ENCODE data around the gene ITPR2. TPM values are rescaled to one million over a fixed set of nuclear protein-coding genes. Genes with fewer than 3 reads are reported as not detected.

The ITPR2 gene
- total and polyA plus RNA-seq, 4 donors = 11.7 to 93.3 (median 35.4) TPM

DNA sequence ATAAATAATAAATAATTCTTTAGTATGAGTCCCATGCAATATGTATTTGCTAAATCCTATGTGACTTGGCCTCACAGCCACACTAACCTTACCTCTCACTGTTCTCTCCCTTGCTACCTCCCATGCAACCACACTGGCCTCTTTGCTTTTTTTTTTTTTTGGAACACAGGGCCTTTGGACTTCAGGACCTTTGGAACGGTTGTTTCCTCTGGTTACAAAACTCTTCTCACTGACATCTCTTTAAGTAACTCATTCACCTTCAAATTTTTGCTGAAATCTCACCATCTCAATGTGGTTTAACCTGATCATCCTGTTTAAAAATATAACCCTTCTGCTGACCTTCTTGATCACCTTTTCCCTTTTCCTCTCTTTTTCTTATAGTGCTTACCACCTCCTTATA lies 443.7 kb downstream of the ITPR2 start:
- no peak overlapping the region for H3K27ac ChIP-seq (ENCODE audit: low read depth in 1 of 2, low read length in 2 of 2)
- no peak for DNase-seq (ENCODE audit: low spot score)
- H3K4me3 ChIP-seq (ENCODE audit: low read depth in 1 of 3, low read length in 3 of 3) = no peak overlapping the region
- peaks cover 0 to 5% (median 1%) of the 10 kb centered on the region in 4 donors for H3K4me1 ChIP-seq (ENCODE audit: control insufficient read depth in 4 of 4, insufficient read depth in 4 of 4, low read length in 3 of 4)
- no peaks in the 10 kb centered on the region for H3K27me3 ChIP-seq (ENCODE audit: control insufficient read depth in 4 of 4, insufficient read depth in 4 of 4, low read length in 3 of 4)
- no peaks in the 10 kb centered on the region for H3K9me3 ChIP-seq (ENCODE audit: control insufficient read depth in 4 of 4, low read length in 3 of 4)
- H3K9ac ChIP-seq (ENCODE audit: low read depth in 1 of 2, low read length in 2 of 2) = no peak overlapping the region
- 30% methylated on average over 1 of the region's 1 CpG for WGBS
- H3K36me3 ChIP-seq (ENCODE audit: control insufficient read depth in 4 of 4, insufficient read depth in 3 of 4, low read depth in 1 of 4, low read length in 3 of 4) = peaks cover 5 to 43% (median 36%) of the 10 kb centered on the region in 4 donors
- TF ChIP-seq YY1 (IDR thresholded peaks at IDR 0.05) = peak; percentile 50
- TF ChIP-seq TAF1 (conservative IDR thresholded peaks at IDR 0.05) = no peak
- peak; percentile 58 for TF ChIP-seq MAX (IDR thresholded peaks at IDR 0.05)
- peak; percentile 18 to 31 for TF ChIP-seq JUND (IDR thresholded peaks at IDR 0.05)
- TF ChIP-seq HNF4G (IDR thresholded peaks at IDR 0.05) = peak; percentile 92
- TF ChIP-seq GABPA (IDR thresholded peaks at IDR 0.05 in 1 of 2, conservative IDR thresholded peaks at IDR 0.05 in 1 of 2) = no peak
- TF ChIP-seq FOXA2 (IDR thresholded peaks at IDR 0.05) = no peak
- peak; percentile 97 to 98 for TF ChIP-seq HNF4A (conservative IDR thresholded peaks at IDR 0.05)
- peak; percentile 44 to 48 for TF ChIP-seq RAD21 (IDR thresholded peaks at IDR 0.05)
- TF ChIP-seq ATF3 (IDR thresholded peaks at IDR 0.05) = no peak
- TF ChIP-seq RXRA (IDR thresholded peaks at IDR 0.05) = peak; percentile 38 to 59
- TF ChIP-seq, protein P1, sequence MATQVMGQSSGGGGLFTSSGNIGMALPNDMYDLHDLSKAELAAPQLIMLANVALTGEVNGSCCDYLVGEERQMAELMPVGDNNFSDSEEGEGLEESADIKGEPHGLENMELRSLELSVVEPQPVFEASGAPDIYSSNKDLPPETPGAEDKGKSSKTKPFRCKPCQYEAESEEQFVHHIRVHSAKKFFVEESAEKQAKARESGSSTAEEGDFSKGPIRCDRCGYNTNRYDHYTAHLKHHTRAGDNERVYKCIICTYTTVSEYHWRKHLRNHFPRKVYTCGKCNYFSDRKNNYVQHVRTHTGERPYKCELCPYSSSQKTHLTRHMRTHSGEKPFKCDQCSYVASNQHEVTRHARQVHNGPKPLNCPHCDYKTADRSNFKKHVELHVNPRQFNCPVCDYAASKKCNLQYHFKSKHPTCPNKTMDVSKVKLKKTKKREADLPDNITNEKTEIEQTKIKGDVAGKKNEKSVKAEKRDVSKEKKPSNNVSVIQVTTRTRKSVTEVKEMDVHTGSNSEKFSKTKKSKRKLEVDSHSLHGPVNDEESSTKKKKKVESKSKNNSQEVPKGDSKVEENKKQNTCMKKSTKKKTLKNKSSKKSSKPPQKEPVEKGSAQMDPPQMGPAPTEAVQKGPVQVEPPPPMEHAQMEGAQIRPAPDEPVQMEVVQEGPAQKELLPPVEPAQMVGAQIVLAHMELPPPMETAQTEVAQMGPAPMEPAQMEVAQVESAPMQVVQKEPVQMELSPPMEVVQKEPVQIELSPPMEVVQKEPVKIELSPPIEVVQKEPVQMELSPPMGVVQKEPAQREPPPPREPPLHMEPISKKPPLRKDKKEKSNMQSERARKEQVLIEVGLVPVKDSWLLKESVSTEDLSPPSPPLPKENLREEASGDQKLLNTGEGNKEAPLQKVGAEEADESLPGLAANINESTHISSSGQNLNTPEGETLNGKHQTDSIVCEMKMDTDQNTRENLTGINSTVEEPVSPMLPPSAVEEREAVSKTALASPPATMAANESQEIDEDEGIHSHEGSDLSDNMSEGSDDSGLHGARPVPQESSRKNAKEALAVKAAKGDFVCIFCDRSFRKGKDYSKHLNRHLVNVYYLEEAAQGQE (IDR thresholded peaks at IDR 0.05) = peak; percentile 49
- TF ChIP-seq FOXA1 (IDR thresholded peaks at IDR 0.05) = no peak
- no peak for TF ChIP-seq NR2F2 (IDR thresholded peaks at IDR 0.05)
- peak; percentile 74 for TF ChIP-seq SP1 (IDR thresholded peaks at IDR 0.05)
- no peak for TF ChIP-seq CTCF (IDR thresholded peaks at IDR 0.05; ENCODE audit: low read depth, low read length, missing input control)
- no peak for TF ChIP-seq EGR1 (IDR thresholded peaks at IDR 0.05; ENCODE audit: low read depth in 2 of 2)
- TF ChIP-seq, protein P2, sequence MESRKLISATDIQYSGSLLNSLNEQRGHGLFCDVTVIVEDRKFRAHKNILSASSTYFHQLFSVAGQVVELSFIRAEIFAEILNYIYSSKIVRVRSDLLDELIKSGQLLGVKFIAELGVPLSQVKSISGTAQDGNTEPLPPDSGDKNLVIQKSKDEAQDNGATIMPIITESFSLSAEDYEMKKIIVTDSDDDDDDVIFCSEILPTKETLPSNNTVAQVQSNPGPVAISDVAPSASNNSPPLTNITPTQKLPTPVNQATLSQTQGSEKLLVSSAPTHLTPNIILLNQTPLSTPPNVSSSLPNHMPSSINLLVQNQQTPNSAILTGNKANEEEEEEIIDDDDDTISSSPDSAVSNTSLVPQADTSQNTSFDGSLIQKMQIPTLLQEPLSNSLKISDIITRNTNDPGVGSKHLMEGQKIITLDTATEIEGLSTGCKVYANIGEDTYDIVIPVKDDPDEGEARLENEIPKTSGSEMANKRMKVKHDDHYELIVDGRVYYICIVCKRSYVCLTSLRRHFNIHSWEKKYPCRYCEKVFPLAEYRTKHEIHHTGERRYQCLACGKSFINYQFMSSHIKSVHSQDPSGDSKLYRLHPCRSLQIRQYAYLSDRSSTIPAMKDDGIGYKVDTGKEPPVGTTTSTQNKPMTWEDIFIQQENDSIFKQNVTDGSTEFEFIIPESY (IDR thresholded peaks at IDR 0.05) = no peak
